ENCODE results near the gene NEB. TPM values are rescaled to one million over a fixed set of nuclear protein-coding genes. Genes with fewer than 3 reads are reported as not detected.

The NEB gene
- total and polyA plus RNA-seq, 2 of the 4 experiments (the other 2 are of a cell fraction), result under 0.01 TPM; not detected in 1

DNA sequence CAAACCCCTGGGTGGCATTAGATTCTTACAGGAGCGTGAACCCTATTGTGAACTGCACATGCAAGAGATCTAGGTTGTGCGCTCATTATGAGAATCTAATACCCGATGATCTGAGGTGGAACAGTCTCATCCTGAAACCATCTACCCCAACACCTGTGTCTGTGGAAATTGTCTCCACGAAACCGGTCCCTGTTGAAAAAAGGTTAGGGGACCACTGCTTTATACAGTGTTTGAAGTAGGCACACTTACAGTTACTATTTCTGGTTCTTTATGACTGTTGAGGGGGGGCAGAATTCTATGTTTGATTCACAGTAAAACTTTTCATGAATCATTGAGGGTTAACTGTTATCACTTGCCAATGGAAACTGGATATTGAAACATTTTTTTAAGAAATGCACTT is 252.5 kb downstream of the NEB start:
- ATAC-seq (ENCODE audit: low read depth) (no peak), DNase-seq (no peak)
- intact Hi-C loops (cut with micrococcal nuclease), result no loop called here
- Histone ChIP-seq H4K91ac (ENCODE audit: insufficient read depth, low read depth, low read length) (no peak overlapping the region), H3K4me1 (ENCODE audit: control insufficient read depth, insufficient read depth, low read length) (no peaks in the 10 kb centered on the region; the same call in 1 of the 2 replicates), H4K8ac (ENCODE audit: low read depth in 2 of 2, low read length in 2 of 2) (no peak overlapping the region), H2BK5ac (ENCODE audit: low read depth, low read length, poor library complexity, severe bottlenecking) (no peak overlapping the region), H2AK5ac (ENCODE audit: low read depth, low read length) (no peak overlapping the region), H3K79me1 (ENCODE audit: low read depth in 1 of 2, low read length in 2 of 2) (peaks cover 3 to 4% of the 10 kb centered on the region in 2 experiments; a peak in 2 of 4 replicates), H4K5ac (ENCODE audit: low read depth, low read length) (no peak overlapping the region), H3K9me1 (ENCODE audit: insufficient read depth, low read length) (no peaks in the 10 kb centered on the region), H3K14ac (replicated peaks; ENCODE audit: low read depth, low read length) (no peak overlapping the region), H4K20me1 (ENCODE audit: insufficient read depth, low read length) (no peaks in the 10 kb centered on the region; the same call in 1 of the 2 replicates), H3K23ac (ENCODE audit: low read depth, low read length) (no peak overlapping the region), H3K36me3 (ENCODE audit: control insufficient read depth, insufficient read depth, low read length) (peaks cover 12% of the 10 kb centered on the region; the same call in 1 of the 2 replicates), H3K27me3 (ENCODE audit: control insufficient read depth, insufficient read depth, low read length) (no peaks in the 10 kb centered on the region), H2BK15ac (ENCODE audit: low read depth, low read length) (no peak overlapping the region), H2AK9ac (replicated peaks; ENCODE audit: low read depth, low read length, poor library complexity) (no peak overlapping the region), H3K9ac (ENCODE audit: low read depth, low read length) (no peak overlapping the region), H3K18ac (ENCODE audit: low read depth, low read length) (no peak overlapping the region), H3K9me3 (ENCODE audit: control insufficient read depth, insufficient read depth, low read length) (no peaks in the 10 kb centered on the region), H3K4me3 (ENCODE audit: insufficient read depth, low read depth, low read length) (no peak overlapping the region), H3K27ac (ENCODE audit: insufficient read depth, low read length) (no peak overlapping the region), H3K4ac (ENCODE audit: low read depth, low read length) (no peak overlapping the region), H2BK120ac (ENCODE audit: low read depth, low read length) (no peak overlapping the region), H2BK20ac (ENCODE audit: low read depth, low read length) (no peak overlapping the region), H3K4me2 (ENCODE audit: low read depth, low read length) (no peak overlapping the region), H3K56ac (ENCODE audit: extremely low read depth, insufficient read depth, low read length) (no peak overlapping the region), H2AFZ (replicated peaks; ENCODE audit: low read length, poor library complexity) (no peak overlapping the region)
- no CpG with 5 or more reads among the region's 5 CpGs for WGBS, 2 experiments (ENCODE audit: extremely low coverage in 2 of 2, insufficient read length in 1 of 2)
- POLR2A ChIA-PET (ENCODE audit: unreplicated experiment), result no interaction called here
- dilution Hi-C loops (cut with HindIII; ENCODE audit: low sequenced_read_pairs, unreplicated experiment), result no loop called here
- TF ChIP-seq, protein P1, sequence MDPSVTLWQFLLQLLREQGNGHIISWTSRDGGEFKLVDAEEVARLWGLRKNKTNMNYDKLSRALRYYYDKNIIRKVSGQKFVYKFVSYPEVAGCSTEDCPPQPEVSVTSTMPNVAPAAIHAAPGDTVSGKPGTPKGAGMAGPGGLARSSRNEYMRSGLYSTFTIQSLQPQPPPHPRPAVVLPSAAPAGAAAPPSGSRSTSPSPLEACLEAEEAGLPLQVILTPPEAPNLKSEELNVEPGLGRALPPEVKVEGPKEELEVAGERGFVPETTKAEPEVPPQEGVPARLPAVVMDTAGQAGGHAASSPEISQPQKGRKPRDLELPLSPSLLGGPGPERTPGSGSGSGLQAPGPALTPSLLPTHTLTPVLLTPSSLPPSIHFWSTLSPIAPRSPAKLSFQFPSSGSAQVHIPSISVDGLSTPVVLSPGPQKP (IDR thresholded peaks at IDR 0.05; ENCODE audit: borderline replicate concordance, low read depth, low read length), result no peak
- no peak for TF ChIP-seq BHLHE40 (IDR thresholded peaks at IDR 0.05; ENCODE audit: low read depth, low read length)
- TF ChIP-seq MXI1 (IDR thresholded peaks at IDR 0.05; ENCODE audit: borderline replicate concordance, low read depth, low read length), result no peak
- TF ChIP-seq RAD21 (IDR thresholded peaks at IDR 0.05; ENCODE audit: low read length), result no peak
- TF ChIP-seq, protein P2, sequence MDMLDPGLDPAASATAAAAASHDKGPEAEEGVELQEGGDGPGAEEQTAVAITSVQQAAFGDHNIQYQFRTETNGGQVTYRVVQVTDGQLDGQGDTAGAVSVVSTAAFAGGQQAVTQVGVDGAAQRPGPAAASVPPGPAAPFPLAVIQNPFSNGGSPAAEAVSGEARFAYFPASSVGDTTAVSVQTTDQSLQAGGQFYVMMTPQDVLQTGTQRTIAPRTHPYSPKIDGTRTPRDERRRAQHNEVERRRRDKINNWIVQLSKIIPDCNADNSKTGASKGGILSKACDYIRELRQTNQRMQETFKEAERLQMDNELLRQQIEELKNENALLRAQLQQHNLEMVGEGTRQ (IDR thresholded peaks at IDR 0.05; ENCODE audit: low read depth, low read length), result no peak
- no peak for TF ChIP-seq CEBPB (IDR thresholded peaks at IDR 0.05; ENCODE audit: low read depth, low read length)
- no peak for TF ChIP-seq MAFK (IDR thresholded peaks at IDR 0.05; ENCODE audit: low read depth, low read length)
- no peak for TF ChIP-seq SMC3 (IDR thresholded peaks at IDR 0.05; ENCODE audit: low read depth, low read length)
- no peak for TF ChIP-seq CHD1 (IDR thresholded peaks at IDR 0.05; ENCODE audit: low read depth, low read length)
- TF ChIP-seq POLR2A (IDR thresholded peaks at IDR 0.05; ENCODE audit: low read depth, low read length), result no peak
- no peak for TF ChIP-seq MAZ (IDR thresholded peaks at IDR 0.05; ENCODE audit: borderline replicate concordance, low read depth, low read length)
- TF ChIP-seq, protein P3, sequence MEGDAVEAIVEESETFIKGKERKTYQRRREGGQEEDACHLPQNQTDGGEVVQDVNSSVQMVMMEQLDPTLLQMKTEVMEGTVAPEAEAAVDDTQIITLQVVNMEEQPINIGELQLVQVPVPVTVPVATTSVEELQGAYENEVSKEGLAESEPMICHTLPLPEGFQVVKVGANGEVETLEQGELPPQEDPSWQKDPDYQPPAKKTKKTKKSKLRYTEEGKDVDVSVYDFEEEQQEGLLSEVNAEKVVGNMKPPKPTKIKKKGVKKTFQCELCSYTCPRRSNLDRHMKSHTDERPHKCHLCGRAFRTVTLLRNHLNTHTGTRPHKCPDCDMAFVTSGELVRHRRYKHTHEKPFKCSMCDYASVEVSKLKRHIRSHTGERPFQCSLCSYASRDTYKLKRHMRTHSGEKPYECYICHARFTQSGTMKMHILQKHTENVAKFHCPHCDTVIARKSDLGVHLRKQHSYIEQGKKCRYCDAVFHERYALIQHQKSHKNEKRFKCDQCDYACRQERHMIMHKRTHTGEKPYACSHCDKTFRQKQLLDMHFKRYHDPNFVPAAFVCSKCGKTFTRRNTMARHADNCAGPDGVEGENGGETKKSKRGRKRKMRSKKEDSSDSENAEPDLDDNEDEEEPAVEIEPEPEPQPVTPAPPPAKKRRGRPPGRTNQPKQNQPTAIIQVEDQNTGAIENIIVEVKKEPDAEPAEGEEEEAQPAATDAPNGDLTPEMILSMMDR (conservative IDR thresholded peaks at IDR 0.05; ENCODE audit: low read depth, low read length), result no peak
- no peak for TF ChIP-seq NFE2L2 (IDR thresholded peaks at IDR 0.05; ENCODE audit: low read depth, low read length)
- no peak for TF ChIP-seq RFX5 (IDR thresholded peaks at IDR 0.05; ENCODE audit: low read depth, low read length)
- no peak for TF ChIP-seq RCOR1 (IDR thresholded peaks at IDR 0.05; ENCODE audit: insufficient replicate concordance, low read length)
- no peak for TF ChIP-seq FOS (IDR thresholded peaks at IDR 0.05; ENCODE audit: low read depth, low read length)
- in situ Hi-C loops (cut with MboI; ENCODE audit: low sequenced_read_pairs), result no loop called here
- CTCF ChIA-PET, result no interaction called here
- BruUV-seq (replicated peaks), result no TSS peak

Measured in IMR-90 (cell line).